Bronchial smooth muscle cell (primary cell): ENCODE results near the gene CC2D1A. TPM values are rescaled to one million over a fixed set of nuclear protein-coding genes. Genes with fewer than 3 reads are reported as not detected.

Experiments used
- total RNA-seq: library from RNA; depleted of rRNA; stranded (reverse); fragments of >200 nt; gene quantifications from 2 replicates; pipeline ENCODE4 v1.2.1, GENCODE V29; 2014

Gene CC2D1A
- total RNA-seq: 4.7 and 6.6 TPM in 2 replicates

DNA sequence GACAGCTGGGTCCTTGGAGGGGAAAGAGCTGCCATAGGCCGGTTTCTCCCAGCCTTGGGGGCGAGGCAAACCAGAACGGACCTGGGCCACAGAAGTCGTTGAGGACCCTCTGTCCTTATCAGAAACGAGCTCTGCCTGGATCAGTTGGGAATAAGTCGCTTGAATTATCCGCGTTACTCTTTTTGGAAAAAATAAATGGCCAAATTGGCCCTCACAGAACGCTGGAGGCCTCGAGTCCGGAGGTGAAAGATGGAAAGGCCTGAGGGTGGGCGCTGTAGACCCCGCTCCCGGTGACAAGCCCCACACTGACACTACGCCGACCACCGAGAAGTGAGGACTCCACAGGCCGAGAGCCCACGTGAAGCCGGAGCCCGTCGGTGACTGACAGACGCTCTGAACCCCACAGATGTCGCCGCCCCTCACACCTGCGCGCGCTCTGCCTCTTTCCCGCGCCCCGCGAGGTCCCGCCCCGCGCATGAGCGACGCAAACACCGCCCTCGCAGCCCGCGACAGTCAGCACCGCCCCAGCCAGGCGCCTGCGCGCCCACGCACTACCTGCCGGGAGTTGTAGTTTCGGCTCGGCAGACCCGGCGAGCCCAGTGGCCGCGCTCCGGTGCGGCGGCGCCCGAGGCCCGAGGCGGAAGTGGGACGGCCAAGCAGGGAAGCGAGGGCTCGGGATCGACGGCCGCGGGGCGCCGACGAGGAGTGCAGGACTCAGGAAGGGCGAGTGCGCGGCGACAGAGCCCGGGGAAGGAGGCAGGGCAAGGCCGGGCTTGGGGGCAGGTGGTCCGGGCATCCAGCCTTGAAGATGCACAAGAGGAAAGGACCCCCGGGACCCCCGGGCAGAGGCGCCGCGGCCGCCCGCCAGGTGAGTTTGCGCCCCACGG lies at the start of gene CC2D1A, which contains the start of gene BRME1:
Gene CC2D1A (plus strand): TSS at position 568 of the 887 bp plus-strand sequence. CDS start 241 bp downstream, at position 809.
Gene BRME1 (minus strand): TSS at position 484 of the 887 bp plus-strand sequence. CDS start 1,225 bp downstream, outside the sequence.

DNA sequence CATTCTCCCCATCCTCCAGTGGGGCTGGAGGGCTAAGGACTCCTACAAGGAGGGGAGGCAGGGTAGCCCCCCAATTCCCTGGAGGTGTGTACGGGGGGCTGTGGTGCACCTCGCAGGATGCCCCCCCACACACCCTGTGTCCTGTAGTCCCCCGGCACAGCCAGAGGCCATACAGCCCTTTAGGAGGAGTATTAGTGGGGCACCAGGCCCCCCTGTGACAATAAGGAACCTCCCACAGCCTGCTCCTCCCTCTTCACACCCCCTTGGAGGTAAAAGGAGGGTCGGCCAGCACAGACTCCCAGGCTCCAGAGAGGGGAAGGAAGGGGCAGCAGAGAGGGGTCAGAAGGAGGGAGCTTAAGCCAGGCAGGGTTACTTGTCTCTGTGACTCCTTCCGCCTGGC lies 29.2 kb upstream of the CC2D1A start, which contains the start of gene NANOS3:
Gene NANOS3 (plus strand): TSS at position 301 of the 400 bp plus-strand sequence. CDS start 115 bp downstream, outside the sequence.

DNA sequence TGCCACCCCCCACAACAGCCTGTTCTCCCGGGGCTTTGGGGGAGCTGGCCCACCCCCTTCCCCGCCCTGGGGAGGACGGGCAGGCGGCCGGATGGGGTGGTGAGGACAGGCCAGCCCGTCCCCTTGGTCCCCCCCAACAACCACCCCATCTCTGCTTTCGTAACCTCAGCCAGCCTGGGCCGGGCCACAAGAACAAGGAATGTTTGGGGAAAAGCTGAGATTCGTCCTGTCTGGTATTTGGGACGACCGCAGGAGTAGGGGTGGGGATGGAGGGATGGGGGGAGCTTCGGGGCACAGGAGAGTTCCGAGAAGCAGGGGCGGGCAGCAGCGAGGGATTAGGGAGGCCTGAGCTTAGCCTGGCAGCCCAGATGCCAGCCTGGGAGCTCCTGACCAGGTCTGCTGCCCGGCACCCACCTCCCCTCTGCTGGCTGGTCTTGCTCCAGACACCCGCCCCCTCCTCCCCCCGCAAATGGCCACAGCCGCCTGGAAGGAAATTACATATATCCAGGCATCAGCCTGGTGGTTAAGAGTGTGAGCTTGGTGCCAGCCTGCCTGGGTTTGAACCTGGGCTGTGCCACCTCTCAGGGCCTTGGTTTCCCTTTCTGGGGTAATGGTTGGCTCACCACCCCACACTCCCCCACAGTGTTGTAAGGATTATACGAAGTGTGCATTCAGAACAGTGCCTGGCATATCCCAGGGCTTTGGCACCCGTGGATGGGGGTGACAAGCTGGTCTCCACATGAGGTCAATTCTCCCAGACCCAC lies 32.5 kb downstream of the CC2D1A start, which contains the start of gene PODNL1:
Gene PODNL1 (minus strand): TSS at position 117 of the 764 bp plus-strand sequence. CDS start 236 bp downstream, outside the sequence.

DNA sequence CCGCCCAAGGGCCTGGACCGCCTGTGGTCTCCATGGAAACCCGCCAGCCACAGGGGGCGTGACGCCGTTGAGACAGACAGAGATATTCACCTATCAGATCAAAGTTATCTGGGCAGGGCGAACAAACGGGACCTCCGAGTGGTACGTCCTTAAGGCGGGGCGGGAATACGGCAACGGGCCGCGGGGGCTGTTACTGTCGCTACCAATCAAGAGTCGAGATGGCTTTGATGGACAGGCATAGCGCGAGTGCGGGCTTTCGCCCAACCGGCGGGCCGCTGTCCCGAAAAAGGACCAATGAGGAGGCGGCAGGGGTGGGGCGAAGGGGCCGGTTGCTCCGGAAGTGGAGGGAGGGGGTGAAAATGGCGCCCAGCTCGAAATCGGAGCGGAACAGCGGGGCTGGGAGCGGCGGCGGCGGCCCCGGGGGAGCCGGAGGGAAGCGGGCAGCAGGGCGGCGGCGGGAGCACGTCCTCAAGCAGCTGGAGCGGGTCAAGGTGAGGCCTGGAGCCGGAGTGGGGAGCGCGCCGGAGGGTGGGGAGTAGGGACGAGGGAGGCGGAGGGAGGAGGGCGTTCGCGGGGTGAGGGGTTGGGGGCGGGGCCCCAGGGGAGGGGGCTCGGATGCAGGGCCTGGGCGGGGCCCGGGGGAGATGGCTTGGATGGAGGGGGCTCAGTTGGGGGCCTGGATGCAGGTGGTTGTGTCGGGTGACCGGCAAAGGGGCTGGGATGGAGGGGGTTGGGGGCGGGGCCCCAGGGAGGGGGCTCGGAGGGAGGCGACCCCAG lies 46.3 kb downstream of the CC2D1A start, which contains the start of gene DCAF15:
Gene DCAF15 (plus strand): TSS at position 356 of the 777 bp plus-strand sequence. CDS start 4 bp downstream, at position 360.

Other genes starting within 250 kb of the CC2D1A start
- 20.6 and 23.6 TPM in 2 replicates for gene MRI1, start 141.7 kb upstream of the CC2D1A start, total RNA-seq
- 58.6 and 87.6 TPM in 2 replicates for gene C19orf53, start 131.7 kb upstream of the CC2D1A start, total RNA-seq
- 1.5 and 2.2 TPM in 2 replicates for gene ZSWIM4, start 110.8 kb upstream of the CC2D1A start, total RNA-seq
- 0.43 TPM in 1 of 2 replicates, not detected in the other for gene NANOS3, start 29.1 kb upstream of the CC2D1A start, total RNA-seq
- 0.32 TPM in 1 of 2 replicates, not detected in the other for gene BRME1, start 84 bp upstream of the CC2D1A start, total RNA-seq
- 1.0 and 1.3 TPM in 2 replicates for gene PODNL1, start 32.2 kb downstream of the CC2D1A start, total RNA-seq
- gene DCAF15, start 46.3 kb downstream of the CC2D1A start, total RNA-seq: 4.6 and 7.6 TPM in 2 replicates
- 1.6 and 2.6 TPM in 2 replicates for gene RFX1, start 100.1 kb downstream of the CC2D1A start, total RNA-seq
- gene RLN3, start 121.9 kb downstream of the CC2D1A start, total RNA-seq: not detected in 2 replicates
- gene IL27RA, start 125.6 kb downstream of the CC2D1A start, total RNA-seq: 0.26 and 1.6 TPM in 2 replicates
- gene PALM3, start 155.9 kb downstream of the CC2D1A start, total RNA-seq: 0.16 and 0.17 TPM in 2 replicates
- gene MISP3, start 166.6 kb downstream of the CC2D1A start, total RNA-seq: 0.34 and 0.63 TPM in 2 replicates
- not detected in 2 replicates for gene C19orf67, start 179.6 kb downstream of the CC2D1A start, total RNA-seq
- gene SAMD1, start 184.6 kb downstream of the CC2D1A start, total RNA-seq: 12.4 and 13.9 TPM in 2 replicates
- gene PRKACA, start 211.6 kb downstream of the CC2D1A start, total RNA-seq: 33.1 and 42.7 TPM in 2 replicates
- gene ASF1B, start 230.4 kb downstream of the CC2D1A start, total RNA-seq: 0.43 and 0.95 TPM in 2 replicates